Fibroblast of peridontal ligament (primary cell): ENCODE data around the gene DCAF15.
"Not testable (repeated sequence)": the region's sequence is repeated elsewhere in the genome, so short reads cannot be mapped to it uniquely, and the experiment has no call there.

Source experiments
- DNase-seq: peaks from one replicate; pipeline ENCODE4 v3.0.0-alpha.2; 2010; ENCODE audit errors: extremely low read depth

The DCAF15 gene

GRCh38 chr19:13952154-13952930, at the start of gene DCAF15:
TSS of gene DCAF15 (plus strand) at chr19:13952509. CDS start at chr19:13952513, 4 bp downstream.
- peak; percentile 99 for DNase-seq

- DNase-seq: no peak
Measured at GRCh38 chr19:13902993-13903555, 49.2 kb upstream of the DCAF15 start.

- DNase-seq: peak; percentile 69
Measured at GRCh38 chr19:13905634-13906520, 46.4 kb upstream of the DCAF15 start, which contains the start of the genes BRME1 and CC2D1A. TSS of gene BRME1 (minus strand) at chr19:13906117. CDS start at chr19:13904892, 1,225 bp downstream. TSS of gene CC2D1A (plus strand) at chr19:13906201. CDS start at chr19:13906442, 241 bp downstream.

GRCh38 chr19:13906521-13906904, 45.8 kb upstream of the DCAF15 start:
- DNase-seq: peak; percentile 8

- DNase-seq: no peak
Measured at GRCh38 chr19:13906910-13907309, 45.4 kb upstream of the DCAF15 start.

- no peak for DNase-seq
Measured at GRCh38 chr19:13908674-13909073, 43.6 kb upstream of the DCAF15 start.

- DNase-seq: no peak
Measured at GRCh38 chr19:13909430-13909829, 42.9 kb upstream of the DCAF15 start.

- no peak for DNase-seq
Measured at GRCh38 chr19:13913352-13913751, 39.0 kb upstream of the DCAF15 start.

GRCh38 chr19:13914777-13915176, 37.5 kb upstream of the DCAF15 start:
- DNase-seq: no peak

GRCh38 chr19:13917888-13918406, 34.4 kb upstream of the DCAF15 start:
- no peak for DNase-seq

GRCh38 chr19:13918726-13919411, 33.4 kb upstream of the DCAF15 start:
- DNase-seq: no peak

GRCh38 chr19:13920524-13920923, 31.8 kb upstream of the DCAF15 start:
- no peak for DNase-seq

GRCh38 chr19:13920940-13921747, 31.2 kb upstream of the DCAF15 start:
- peak; percentile 43 for DNase-seq

GRCh38 chr19:13922118-13922517, 30.2 kb upstream of the DCAF15 start:
- DNase-seq: not testable (repeated sequence)

- DNase-seq: no peak
Measured at GRCh38 chr19:13923194-13923987, 28.9 kb upstream of the DCAF15 start.

GRCh38 chr19:13926010-13926409, 26.3 kb upstream of the DCAF15 start:
- no peak for DNase-seq

- DNase-seq: no peak
Measured at GRCh38 chr19:13926715-13927114, 25.6 kb upstream of the DCAF15 start.

GRCh38 chr19:13929340-13929739, 23.0 kb upstream of the DCAF15 start:
- no peak for DNase-seq

- DNase-seq: no peak
Measured at GRCh38 chr19:13929956-13930355, 22.4 kb upstream of the DCAF15 start.

GRCh38 chr19:13930402-13930801, 21.9 kb upstream of the DCAF15 start:
- no peak for DNase-seq
